Retinal pigment epithelial cell (primary cell): ENCODE results near the gene KDM8.

Experiments
- DNase-seq: peaks from one replicate; pipeline ENCODE4 v3.0.0-alpha.2; 2010; ENCODE audit warnings: low read depth
- H3K4me3 ChIP-seq: 2 replicates; pipeline ENCODE4 v1.5.1; 2011; ENCODE audit warnings: mild to moderate bottlenecking, low read length, control low read depth, moderate library complexity
- TF ChIP-seq, protein P1 (sequence below): conservative IDR thresholded peaks from 2 replicates; pipeline ENCODE4 v1.5.1; 2011; ENCODE audit warnings: low read depth, low read length, control low read depth, inconsistent platforms

The KDM8 gene

DNA sequence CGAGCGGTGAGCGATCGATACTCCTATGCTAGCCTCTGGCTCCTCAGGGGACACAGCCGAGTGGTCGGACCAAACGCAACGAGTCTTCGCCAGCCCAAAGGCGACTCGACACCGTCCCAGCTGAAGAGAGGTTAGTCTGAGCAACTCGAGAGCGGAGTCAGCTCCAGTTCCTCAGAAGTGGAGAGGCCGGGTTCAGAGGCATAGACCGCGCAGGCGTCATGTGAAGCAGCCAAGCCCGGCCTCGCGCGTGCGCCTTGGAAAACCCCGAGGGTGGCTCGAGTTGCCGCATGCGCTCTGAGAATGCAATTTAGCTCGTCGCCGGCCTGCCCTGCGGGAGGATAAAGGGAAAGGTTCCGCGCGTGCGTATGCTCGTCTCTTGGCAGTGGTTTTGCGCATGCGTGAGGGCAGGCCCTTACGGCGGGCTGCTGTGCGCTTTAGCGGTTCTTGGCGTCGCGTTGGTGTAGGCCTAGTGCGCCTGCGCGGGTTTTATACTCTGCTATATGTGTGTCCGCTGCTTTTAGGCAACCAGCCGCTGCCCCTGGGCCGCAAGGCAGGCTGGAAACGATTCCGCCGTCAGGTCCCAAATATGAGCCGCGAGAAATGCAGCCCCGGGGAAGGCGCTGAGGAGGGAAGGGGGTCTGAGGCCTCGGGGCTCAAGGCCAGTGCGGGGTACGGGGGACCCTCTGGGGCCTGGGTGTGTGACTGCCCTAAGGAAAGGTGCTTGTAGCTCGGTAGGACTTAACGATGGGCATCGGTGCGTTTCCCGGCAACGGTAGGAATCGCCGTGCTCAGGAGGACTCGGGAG, at the start of gene KDM8:
Gene KDM8, plus strand, starts transcription at position 20 of the 805 bp plus-strand sequence. CDS start 6,598 bp downstream, outside the sequence.
- DNase-seq = peak; percentile 98
- H3K4me3 ChIP-seq = peak within 1 kb of the TSS; percentile 92
- TF ChIP-seq, protein P1, sequence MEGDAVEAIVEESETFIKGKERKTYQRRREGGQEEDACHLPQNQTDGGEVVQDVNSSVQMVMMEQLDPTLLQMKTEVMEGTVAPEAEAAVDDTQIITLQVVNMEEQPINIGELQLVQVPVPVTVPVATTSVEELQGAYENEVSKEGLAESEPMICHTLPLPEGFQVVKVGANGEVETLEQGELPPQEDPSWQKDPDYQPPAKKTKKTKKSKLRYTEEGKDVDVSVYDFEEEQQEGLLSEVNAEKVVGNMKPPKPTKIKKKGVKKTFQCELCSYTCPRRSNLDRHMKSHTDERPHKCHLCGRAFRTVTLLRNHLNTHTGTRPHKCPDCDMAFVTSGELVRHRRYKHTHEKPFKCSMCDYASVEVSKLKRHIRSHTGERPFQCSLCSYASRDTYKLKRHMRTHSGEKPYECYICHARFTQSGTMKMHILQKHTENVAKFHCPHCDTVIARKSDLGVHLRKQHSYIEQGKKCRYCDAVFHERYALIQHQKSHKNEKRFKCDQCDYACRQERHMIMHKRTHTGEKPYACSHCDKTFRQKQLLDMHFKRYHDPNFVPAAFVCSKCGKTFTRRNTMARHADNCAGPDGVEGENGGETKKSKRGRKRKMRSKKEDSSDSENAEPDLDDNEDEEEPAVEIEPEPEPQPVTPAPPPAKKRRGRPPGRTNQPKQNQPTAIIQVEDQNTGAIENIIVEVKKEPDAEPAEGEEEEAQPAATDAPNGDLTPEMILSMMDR = no peak

DNA sequence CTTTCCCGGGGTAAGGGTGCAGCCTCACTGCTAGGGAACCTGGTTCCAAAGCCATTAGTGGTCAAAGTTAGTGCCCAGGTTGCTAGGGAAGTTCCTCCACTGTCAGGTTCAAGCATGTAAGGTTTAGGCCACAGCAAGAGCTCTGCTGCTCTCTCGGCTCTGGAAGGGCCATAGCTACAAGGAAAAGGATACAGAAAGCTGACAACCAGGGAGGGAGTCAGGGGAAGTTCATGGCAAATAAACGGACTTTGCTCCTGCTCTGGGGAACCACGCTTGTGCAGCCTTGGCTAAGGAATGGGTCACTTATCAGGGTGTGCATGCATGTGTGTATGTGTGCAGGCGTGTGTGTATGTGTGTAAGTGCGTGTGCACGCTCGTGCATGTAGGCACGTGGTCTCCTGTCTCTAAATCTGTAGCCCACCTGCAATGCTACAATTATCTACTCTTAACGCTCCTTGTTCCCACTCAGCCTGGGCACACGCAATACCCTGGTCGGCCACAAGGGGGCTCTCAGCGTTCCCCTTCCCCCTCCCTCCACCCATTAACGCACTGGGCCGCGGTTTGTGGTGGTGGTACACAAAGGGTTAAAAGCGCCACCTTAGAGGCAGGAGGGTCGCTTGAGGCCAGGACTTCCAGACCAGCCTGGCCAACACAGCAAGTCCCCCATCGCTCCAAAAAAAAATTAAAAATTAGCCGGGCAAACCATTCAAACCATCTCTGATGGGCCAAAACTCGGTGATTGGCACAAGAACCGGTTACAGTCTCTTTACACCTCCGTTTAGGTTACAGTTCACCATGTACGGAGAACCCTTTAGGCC, 48.4 kb upstream of the KDM8 start:
- TF ChIP-seq, protein P1 = peak; percentile 98
- DNase-seq = no peak
- no peak overlapping the region for H3K4me3 ChIP-seq

DNA sequence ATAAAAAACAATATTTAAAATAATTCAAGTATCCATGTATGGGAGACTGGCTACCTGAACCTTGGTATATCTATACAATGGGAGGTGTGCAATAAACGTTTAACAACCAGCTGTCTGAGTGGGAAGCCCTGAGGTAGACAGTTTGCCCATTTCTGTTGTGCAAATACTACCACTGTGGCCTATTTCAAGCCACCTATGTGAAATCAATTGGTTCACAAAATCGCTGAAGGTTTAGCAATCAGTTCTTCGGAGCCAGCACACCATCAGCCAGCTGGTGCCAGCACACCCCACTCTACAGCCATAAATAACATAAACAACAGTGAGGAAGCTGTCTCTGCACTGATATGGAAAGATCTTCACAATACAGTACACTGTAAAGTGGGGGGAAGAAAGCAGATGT, 46.7 kb upstream of the KDM8 start:
- TF ChIP-seq, protein P1 = no peak
- no peak overlapping the region for H3K4me3 ChIP-seq
- DNase-seq = no peak

DNA sequence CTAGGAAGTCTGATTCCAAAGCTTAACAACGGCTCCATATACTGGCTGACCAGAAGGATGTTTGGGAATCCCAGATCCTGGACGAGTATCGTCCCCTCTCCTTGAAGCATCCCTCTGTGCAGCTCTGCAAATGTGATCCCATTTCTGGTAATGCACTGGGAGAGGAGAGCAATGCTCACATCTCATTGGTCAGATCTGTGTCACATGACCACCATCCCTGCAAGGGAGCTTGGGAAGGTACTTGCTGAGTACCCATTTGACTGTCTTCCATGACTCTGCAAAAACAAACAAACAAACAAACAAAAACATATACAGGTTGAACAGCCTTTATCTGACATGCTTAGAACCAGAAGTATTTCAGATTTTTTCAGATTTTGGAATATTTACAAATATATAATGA, 41.9 kb upstream of the KDM8 start:
- no peak for DNase-seq
- H3K4me3 ChIP-seq = no peak overlapping the region
- TF ChIP-seq, protein P1 = no peak

DNA sequence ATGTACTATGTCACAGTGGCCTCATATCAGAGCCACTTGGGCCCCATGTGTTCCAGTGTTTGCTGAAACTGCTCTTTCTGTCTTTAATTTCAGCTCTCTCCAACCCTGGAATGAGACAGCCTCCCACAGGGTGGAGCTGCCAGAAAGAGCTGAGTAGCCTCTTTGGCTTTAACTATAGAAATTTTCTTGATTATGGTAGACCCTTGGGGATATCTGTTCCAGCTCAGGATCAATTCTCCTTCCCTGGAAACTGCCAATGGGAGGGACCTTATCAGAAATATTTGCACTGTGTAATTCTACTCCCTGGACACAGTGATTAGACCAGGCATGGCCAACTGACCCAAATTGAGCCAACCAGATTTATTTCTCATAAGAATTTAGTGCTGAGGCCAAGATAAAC, 39.0 kb upstream of the KDM8 start:
- H3K4me3 ChIP-seq = no peak overlapping the region
- no peak for DNase-seq
- TF ChIP-seq, protein P1 = no peak

DNA sequence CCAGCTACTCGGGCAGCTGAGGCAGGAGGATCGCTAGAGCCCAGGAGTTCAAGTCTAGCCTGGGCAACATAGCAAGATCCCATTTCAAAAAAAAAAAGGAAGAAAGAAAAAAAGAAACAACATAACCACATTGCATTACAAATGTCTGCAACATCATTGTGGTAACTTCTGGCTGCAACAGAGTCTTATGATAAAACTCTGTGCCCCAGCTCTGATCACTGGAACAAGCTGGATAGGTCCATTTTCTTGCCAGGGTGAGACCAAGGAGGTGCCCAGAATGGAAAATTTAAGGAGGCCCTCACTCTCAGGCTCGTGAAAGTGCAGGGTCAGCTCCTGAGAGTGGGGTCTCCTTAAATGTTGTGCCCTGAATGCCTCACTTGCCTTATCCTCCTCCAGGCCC, 37.8 kb upstream of the KDM8 start:
- no peak for DNase-seq
- no peak overlapping the region for H3K4me3 ChIP-seq
- TF ChIP-seq, protein P1 = no peak

DNA sequence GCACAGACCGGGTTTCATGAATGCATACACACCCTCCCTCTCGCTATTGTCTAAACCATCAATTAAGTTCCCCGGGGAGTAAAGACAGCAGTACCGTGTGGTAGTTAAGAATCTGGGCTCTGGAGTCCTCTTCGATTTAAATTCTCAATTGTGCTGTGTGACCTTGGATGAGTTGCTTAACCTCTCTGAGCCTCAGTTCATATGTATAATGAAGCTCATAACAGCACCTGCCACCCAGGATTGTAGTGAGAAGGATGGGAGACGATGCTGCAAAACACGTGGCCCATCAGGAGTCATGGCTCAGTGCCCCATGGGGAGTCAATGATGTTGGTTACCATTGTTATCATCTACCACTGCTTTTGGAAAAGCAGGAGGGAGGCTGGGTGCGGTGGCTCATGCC, 34.5 kb upstream of the KDM8 start:
- H3K4me3 ChIP-seq = no peak overlapping the region
- no peak for DNase-seq
- TF ChIP-seq, protein P1 = no peak
